Measurements from ENCODE around the gene WDR53.
"Not testable (repeated sequence)": the region's sequence is repeated elsewhere in the genome, so short reads cannot be mapped to it uniquely, and the experiment has no call there.

The WDR53 gene

GRCh38 chr3:196568246-196569002 lies at the start of gene WDR53, which contains the start of gene FBXO45:
TSS of gene WDR53 (minus strand) at chr3:196568554. CDS start at chr3:196561475, 7,079 bp downstream.
TSS of gene FBXO45 (plus strand) at chr3:196568660. CDS start at chr3:196568985, 325 bp downstream.
- peak; percentile 92 for DNase-seq

GRCh38 chr3:196617256-196617655 lies 48.9 kb upstream of the WDR53 start:
- peak; percentile 73 for DNase-seq

DNA sequence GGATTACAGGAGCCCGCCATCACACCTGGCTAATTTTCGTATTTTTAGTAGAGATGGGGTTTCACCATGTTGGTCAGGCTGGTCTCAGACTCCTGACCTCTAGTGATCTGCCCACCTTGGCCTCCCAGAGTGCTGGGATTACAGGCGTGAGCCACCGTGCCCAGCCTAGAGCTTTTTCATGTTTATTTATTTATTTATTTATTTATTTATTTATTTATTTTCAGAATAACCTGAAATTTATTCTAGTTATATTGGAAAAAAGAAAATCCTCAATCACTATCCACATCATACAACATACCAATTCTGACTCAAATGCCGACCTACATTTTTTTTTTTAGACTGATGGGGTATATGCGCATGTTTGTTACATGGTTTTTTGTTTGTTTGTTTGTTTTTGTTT lies 46.9 kb upstream of the WDR53 start:
- not testable (repeated sequence) for DNase-seq

GRCh38 chr3:196611761-196612483 lies 43.6 kb upstream of the WDR53 start:
- DNase-seq, result peak; percentile 73

- peak; percentile 32 for DNase-seq
Measured at GRCh38 chr3:196609805-196610515, 41.6 kb upstream of the WDR53 start.

GRCh38 chr3:196609343-196609775 lies 41.0 kb upstream of the WDR53 start:
- DNase-seq, result peak; percentile 93

GRCh38 chr3:196608693-196609092 lies 40.3 kb upstream of the WDR53 start:
- no peak for DNase-seq

- no peak for DNase-seq
Measured at GRCh38 chr3:196604548-196604947, 36.2 kb upstream of the WDR53 start.

GRCh38 chr3:196603683-196604082 lies 35.3 kb upstream of the WDR53 start:
- peak; percentile 32 for DNase-seq

DNA sequence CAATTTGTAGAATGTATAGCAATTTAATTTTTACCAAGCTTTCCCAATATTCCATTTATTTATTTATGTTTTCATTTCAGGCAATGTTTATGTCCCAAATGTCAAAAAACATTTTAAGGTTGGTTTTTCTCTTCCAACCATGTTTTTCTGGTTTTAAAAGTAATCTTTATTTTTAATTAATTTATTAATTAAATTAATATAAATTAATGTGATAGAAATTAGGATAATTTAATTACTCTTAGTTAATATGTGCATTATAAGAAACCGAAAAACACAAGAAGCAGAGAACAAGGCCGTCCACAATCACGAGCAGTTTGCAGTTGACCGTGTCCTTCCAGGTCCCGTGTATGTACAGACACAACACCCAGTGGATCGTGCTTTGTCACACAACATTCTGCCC lies 34.3 kb upstream of the WDR53 start:
- DNase-seq, result no peak

GRCh38 chr3:196600359-196600758 lies 32.0 kb upstream of the WDR53 start:
- DNase-seq, result no peak

- peak; percentile 10 for DNase-seq
Measured at GRCh38 chr3:196599734-196600128, 31.4 kb upstream of the WDR53 start.

DNA sequence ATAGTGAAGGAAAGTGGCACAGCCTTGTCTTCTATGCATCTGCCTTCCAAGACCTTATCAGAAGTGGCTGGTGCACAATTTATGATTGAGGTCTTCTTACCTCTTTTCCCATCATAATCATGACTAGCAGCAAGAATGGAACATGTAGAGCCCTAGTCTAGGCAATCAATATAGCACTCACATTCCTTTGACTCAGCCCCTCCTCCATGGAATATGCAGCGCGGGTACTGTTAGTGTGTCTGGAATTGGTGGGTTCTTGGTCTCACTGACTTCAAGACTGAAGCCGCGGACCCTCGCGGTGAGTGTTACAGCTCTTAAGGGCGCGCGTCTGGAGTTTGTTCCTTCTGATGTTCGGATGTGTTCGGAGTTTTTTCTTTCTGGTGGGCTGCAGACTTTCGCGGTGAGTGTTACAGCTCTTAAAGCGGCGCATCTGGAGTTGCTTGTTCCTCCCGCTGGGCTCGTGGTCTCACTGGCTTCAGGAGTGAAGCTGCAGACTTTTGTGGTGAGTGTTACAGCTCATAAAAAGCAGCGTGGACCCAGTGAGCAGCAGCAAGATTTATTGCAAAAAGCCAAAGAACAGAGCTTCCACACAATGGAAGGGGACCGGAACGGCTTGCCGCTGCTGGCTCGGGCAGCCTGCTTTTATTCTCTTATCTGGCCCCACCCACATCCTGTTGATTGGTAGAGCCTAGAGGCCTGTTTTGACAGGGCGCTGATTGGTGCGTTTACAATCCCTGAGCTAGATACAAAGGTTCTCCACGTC lies 29.8 kb upstream of the WDR53 start:
- DNase-seq, result peak; percentile 52

- no peak for DNase-seq
Measured at GRCh38 chr3:196596355-196596754, 28.0 kb upstream of the WDR53 start.

- DNase-seq, result no peak
Measured at GRCh38 chr3:196590279-196590678, 21.9 kb upstream of the WDR53 start.

DNA sequence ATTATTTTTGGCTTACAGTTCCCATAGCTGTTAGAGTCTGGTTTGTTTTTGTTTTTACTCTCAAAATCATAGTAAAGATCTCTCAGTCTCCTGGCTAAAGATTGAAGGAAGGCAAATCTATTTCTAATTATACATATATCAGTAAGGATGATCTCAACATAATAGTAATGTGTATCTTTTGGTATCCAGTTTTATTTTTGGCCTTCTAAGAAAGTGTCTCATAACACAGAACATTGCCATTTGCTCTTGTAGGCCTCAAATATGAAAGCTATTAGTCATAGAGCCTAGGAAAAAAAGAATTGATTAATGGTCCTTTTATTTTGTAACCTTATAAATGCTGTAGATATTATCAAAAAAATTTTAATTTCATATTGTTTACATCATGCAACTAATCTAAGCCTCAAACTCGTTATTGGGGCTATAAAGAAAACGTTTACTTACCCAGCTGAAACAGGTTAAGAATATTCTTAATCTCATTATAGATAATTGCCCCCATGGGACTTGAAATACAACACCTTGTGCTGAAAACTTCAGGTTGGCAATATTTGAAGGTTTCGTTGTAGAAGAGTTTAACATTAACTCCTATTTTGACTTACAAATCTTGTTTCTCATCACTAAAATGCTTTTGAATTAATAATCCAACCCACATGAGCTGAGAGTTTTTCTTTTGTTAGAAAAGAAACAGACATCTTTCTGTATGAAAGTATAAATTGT lies 16.8 kb upstream of the WDR53 start:
- DNase-seq, result no peak

DNA sequence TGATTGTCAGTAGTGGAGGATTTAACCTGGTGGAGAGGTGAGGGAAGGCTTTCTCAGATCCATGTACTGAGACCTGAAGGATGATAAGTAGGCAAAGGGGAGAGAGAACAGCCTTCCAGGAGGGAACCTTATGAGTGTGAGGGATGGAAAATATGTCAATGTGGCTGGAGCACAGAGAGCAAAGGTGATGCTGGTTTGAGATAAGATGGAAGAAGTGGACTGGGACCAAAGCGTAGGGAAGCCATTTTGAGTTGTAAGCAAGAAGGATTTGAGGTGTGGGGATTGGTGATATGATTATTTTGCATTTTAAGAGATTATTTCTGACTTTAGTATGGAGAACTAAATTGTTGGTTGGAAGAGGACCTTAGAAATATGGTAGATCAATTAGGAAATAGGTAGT lies 4.0 kb upstream of the WDR53 start:
- no peak for DNase-seq

DNA sequence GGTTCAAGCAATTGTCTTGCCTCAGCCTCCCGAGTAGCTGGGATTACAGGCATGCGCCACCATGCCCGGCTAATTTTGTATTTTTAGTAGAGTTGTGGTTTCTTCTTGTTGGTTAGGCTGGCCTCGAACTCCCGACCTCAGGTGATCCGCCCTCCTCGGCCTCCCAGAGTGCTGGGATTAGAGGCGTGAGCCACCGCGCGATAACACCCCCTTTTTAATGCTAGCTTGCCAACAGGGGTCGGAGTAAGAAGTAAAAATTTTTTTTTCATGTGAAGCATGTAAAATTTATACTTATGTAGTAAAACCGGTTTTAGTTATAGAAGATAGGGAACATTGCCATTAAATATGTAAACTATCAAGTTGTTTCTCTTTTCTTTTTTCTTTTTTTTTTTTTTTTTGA lies 2.0 kb upstream of the WDR53 start:
- DNase-seq, result not testable (repeated sequence)

DNA sequence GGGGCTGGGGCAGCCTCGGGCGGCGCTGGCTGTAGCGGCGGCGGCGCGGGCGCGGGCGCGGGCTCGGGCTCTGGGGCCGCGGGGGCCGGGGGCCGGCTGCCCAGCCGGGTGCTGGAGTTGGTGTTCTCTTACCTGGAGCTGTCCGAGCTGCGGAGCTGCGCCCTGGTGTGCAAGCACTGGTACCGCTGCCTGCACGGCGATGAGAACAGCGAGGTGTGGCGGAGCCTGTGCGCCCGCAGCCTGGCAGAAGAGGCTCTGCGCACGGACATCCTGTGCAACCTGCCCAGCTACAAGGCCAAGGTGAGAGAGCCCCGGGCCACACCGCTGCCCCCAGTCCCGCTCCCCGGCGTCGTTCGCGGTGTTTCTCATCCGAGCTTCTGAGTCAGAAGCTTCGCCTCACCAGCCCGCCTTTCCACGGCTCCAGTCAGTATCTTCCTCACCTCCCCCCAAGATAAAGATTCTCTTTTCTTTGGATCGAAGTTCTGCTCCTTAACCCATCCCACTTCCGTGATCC lies 706 bp upstream of the WDR53 start:
- DNase-seq, result peak; percentile 17

- no peak for DNase-seq
Measured at GRCh38 chr3:196563721-196564225, 4.6 kb downstream of the WDR53 start.

GRCh38 chr3:196559826-196560225 lies 8.5 kb downstream of the WDR53 start:
- DNase-seq, result no peak

DNA sequence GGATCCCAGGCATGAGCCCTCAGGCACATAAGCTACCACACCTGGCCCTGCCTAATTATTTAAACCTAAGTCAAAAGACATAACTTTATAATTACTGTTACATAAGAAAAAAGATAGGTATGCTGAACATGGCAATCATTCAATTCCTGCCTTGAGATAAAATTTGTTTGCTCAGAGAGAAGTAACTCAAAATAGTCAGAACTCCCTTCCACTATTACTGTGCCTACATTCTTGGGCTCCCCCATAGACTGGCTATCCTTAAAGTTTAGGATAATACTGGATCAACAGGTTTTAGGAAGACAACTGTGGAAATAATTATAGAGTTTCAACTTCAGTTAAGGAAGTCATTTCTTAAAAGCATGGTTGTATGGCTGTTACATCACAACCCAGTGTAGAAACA lies 9.9 kb downstream of the WDR53 start:
- DNase-seq, result no peak
